Psoas muscle (tissue), 8 donors: ENCODE results near the gene SLC25A15. TPM values are rescaled to one million over a fixed set of nuclear protein-coding genes. Genes with fewer than 3 reads are reported as not detected.

Experiments
- ATAC-seq, 4 donors: fragments of 200-7000 bp; cut with Tn5 transposase; one replicate each; pipeline ENCODE4 v1.9.1; 2020; ENCODE audit warnings: moderate library complexity in 3 of 4, mild to moderate bottlenecking in 2 of 4
- DNase-seq, 2 donors: peaks; one replicate each; pipeline ENCODE4 v3.0.0-alpha.2; 2020
- H3K27ac ChIP-seq: fragments of 200-600 bp; one replicate; pipeline ENCODE4 v1.8.0; 2022
- H3K27me3 ChIP-seq, 3 donors: fragments of 200-600 bp in 1 of 3; one replicate each; pipeline versions ENCODE4 v1.6.1 to v1.8.0; 2013 to 2022; ENCODE audit warnings: low read length in 2 of 3, mild to moderate bottlenecking in 2 of 3, moderate library complexity in 1 of 3; ENCODE audit not compliant: insufficient read depth in 3 of 3
- H3K36me3 ChIP-seq, 2 donors: fragments of 200-600 bp in 1 of 2; one replicate each; pipeline versions ENCODE4 v1.6.1 to v1.8.0; 2013 to 2022; ENCODE audit warnings: low read depth in 1 of 2, mild to moderate bottlenecking in 1 of 2, moderate library complexity in 1 of 2; ENCODE audit not compliant: insufficient read depth in 1 of 2
- H3K4me1 ChIP-seq: fragments of 200-600 bp; one replicate; pipeline ENCODE4 v1.8.0; 2022
- H3K4me3 ChIP-seq: fragments of 200-600 bp; one replicate; pipeline ENCODE4 v1.8.0; 2022; ENCODE audit warnings: mild to moderate bottlenecking
- H3K9me3 ChIP-seq: fragments of 200-600 bp; one replicate; pipeline ENCODE4 v1.8.0; 2022
- WGBS, 3 donors: extraction: QIAGEN DNeasy Blood & Tissue Kit; methylation state at CpG; one replicate each; pipeline versions ENCODE4 v1.1.6 to v1.1.7; 2013; 5-methylcytosine and 5-hydroxymethylcytosine counted together
- intact Hi-C, 2 donors: fragments of 100-400 bp; cut with DNase I; formaldehyde crosslinking; loops; one replicate each; pipeline versions ENCODE4 v1.11.0 to v1.14.2; 2022
- polyA plus RNA-seq, 3 donors: library from polyadenylated mRNA; stranded (reverse); fragments of 200-250 nt; gene quantifications; one replicate each; pipeline ENCODE4 v1.2.3, GENCODE V29; 2013
- total RNA-seq, 4 donors: library from RNA; stranded (reverse); fragmentation: NEBNext Ultra II Directional in 2 of 4; extraction: Animal tissue kit (Norgen Biotek cat#: 25700) in 2 of 4; gene quantifications; one replicate each; pipeline versions ENCODE4 v1.2.1 to v1.2.4, GENCODE V29; 2021 to 2023
- TF ChIP-seq, protein P1 (sequence below): fragments of 200-600 bp; IDR thresholded peaks from one replicate; pipeline ENCODE4 v1.8.0; 2022; ENCODE audit warnings: antibody characterized with exemption
- donor health status: healthy with polysubstance abuse.
- donor health status: DM: no; HTN: no; CAD: no; lungs with moderate emphysema.
- donor health status: Bipolar disorder and iron deficiency.
- donor health status: healthy.
- donor health status: DM: yes; HTN: yes; CAD: no.
- donor health status: DM: no; HTN: no; CAD: no.
- donor health status: DM: no; HTN: no; CAD: no.
- donor health status: DM: yes; HTN: yes; CAD: no.

Gene SLC25A15
- total and polyA plus RNA-seq, 7 donors: 3.8 to 15.8 (median 5.0) TPM

DNA sequence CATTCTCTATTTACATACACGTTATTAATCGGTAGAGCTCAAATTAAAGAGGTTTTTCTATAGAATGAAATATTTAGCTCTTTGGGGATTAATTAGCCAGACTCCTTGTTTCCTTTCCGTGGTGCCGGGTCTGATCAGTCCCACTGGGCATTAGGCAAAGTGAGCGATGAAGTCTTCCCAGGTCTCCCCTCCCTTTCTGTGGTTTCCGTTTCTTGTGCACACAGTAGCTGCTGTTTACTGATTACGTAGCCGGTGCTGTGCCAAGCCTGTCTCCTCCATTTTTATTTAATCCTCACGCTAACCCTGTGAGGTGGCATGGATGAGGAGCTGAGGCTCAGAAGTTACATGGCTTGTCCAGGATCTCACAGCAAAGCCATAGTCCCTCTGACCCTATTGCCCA is 9.0 kb downstream of the SLC25A15 start:
- WGBS, 3 donors: 88 to 92% (median 91%) methylated on average over 9 of the region's 9 CpGs
- Histone ChIP-seq H3K4me1 (no peaks in the 10 kb centered on the region), H3K27ac (no peak overlapping the region), H3K9me3 (no peaks in the 10 kb centered on the region), H3K4me3 (no peak overlapping the region), H3K27me3 (no peaks in the 10 kb centered on the region), H3K36me3 (peaks cover 4 to 76% of the 10 kb centered on the region in 2 donors)
- no peak for ATAC-seq
- TF ChIP-seq, protein P1, sequence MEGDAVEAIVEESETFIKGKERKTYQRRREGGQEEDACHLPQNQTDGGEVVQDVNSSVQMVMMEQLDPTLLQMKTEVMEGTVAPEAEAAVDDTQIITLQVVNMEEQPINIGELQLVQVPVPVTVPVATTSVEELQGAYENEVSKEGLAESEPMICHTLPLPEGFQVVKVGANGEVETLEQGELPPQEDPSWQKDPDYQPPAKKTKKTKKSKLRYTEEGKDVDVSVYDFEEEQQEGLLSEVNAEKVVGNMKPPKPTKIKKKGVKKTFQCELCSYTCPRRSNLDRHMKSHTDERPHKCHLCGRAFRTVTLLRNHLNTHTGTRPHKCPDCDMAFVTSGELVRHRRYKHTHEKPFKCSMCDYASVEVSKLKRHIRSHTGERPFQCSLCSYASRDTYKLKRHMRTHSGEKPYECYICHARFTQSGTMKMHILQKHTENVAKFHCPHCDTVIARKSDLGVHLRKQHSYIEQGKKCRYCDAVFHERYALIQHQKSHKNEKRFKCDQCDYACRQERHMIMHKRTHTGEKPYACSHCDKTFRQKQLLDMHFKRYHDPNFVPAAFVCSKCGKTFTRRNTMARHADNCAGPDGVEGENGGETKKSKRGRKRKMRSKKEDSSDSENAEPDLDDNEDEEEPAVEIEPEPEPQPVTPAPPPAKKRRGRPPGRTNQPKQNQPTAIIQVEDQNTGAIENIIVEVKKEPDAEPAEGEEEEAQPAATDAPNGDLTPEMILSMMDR: no peak
- intact Hi-C loops: no loop called here
- no peak for DNase-seq

- peaks cover 2 to 72% of the 10 kb centered on the region in 2 donors for H3K36me3 ChIP-seq
- no peak overlapping the region for H3K4me3 ChIP-seq
- DNase-seq (no peak), ATAC-seq (no peak)
- no peaks in the 10 kb centered on the region for H3K4me1 ChIP-seq
- TF ChIP-seq, protein P1: no peak
- H3K27ac ChIP-seq: no peak overlapping the region
- no peaks in the 10 kb centered on the region for H3K9me3 ChIP-seq
- no peaks in the 10 kb centered on the region for H3K27me3 ChIP-seq
- intact Hi-C loops: no loop called here
- WGBS, 3 donors: 89 to 95% (median 91%) methylated on average over 4 of the region's 4 CpGs
Observed at GRCh38 chr13:40799508-40799907, 10.1 kb downstream of the SLC25A15 start.

- DNase-seq (no peak), ATAC-seq (no peak)
- intact Hi-C loops: no loop called here
- 81 to 82% (median 81%) methylated on average over 5 of the region's 5 CpGs for WGBS, 3 donors
- H3K27ac ChIP-seq: no peak overlapping the region
- H3K27me3 ChIP-seq: no peaks in the 10 kb centered on the region
- TF ChIP-seq, protein P1: no peak
- no peaks in the 10 kb centered on the region for H3K4me1 ChIP-seq
- H3K9me3 ChIP-seq: no peaks in the 10 kb centered on the region
- peaks cover 2 to 70% of the 10 kb centered on the region in 2 donors for H3K36me3 ChIP-seq
- no peak overlapping the region for H3K4me3 ChIP-seq
Observed at GRCh38 chr13:40800559-40800958, 11.1 kb downstream of the SLC25A15 start.

DNA sequence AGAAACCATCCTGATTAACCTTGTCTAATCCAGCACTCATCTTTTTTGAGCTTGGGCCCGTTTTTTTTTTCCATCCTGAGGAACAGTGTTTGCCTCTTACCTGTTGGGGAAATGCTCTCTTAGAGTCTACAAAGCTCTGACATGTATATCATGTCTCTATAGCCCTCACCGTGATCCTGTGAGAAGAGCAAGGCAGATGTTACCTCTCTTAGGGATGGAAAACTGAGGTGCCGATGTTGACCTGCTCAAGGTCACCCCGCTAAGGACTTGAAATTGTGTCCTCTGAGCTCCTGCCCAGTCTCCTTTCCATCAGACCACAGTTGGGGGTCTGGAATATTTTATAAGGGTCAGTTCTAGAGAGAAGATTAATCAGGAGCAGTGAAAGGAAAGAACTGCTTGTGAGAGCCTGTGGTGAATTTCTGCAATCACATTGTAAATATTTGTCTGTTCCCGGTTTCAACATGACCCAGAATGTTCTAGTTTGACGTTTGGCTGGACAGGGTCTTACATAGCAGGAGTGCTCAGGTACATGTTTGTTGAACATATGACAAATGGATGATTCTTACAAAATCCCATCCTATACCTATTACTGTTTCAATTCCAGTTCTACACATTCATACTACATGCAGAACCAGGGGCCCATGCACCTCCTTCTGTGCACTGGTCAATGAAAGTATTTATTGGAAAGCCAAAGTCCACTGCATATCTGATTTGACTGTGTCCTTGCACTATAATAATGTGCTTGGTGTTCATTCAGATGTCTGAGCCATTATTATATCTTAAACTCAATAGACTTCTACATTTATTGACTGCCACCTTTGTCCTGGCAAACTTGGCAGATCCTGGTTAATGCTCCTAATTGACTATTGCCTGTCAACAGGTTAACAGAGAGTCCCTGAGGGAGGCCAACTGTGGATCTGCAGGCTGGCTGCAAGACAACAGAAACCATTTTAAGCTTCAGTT is 12.1 kb downstream of the SLC25A15 start:
- H3K4me1 ChIP-seq: no peaks in the 10 kb centered on the region
- TF ChIP-seq, protein P1: no peak
- ATAC-seq: no peak
- intact Hi-C loops: no loop called here
- no peak for DNase-seq
- no peaks in the 10 kb centered on the region for H3K27me3 ChIP-seq
- H3K27ac ChIP-seq: no peak overlapping the region
- H3K36me3 ChIP-seq: peaks cover 6 to 78% of the 10 kb centered on the region in 2 donors
- H3K9me3 ChIP-seq: no peaks in the 10 kb centered on the region
- 88 to 93% (median 91%) methylated on average over 6 of the region's 6 CpGs for WGBS, 3 donors
- no peak overlapping the region for H3K4me3 ChIP-seq
